ENCODE data around the gene LYZL4. TPM values are rescaled to one million over a fixed set of nuclear protein-coding genes. Genes with fewer than 3 reads are reported as not detected.

Gene LYZL4
- total and polyA plus RNA-seq, 2 of the 13 experiments (the other 11 are each of a cell fraction or from before 2014, with no cell fraction given): not detected

DNA sequence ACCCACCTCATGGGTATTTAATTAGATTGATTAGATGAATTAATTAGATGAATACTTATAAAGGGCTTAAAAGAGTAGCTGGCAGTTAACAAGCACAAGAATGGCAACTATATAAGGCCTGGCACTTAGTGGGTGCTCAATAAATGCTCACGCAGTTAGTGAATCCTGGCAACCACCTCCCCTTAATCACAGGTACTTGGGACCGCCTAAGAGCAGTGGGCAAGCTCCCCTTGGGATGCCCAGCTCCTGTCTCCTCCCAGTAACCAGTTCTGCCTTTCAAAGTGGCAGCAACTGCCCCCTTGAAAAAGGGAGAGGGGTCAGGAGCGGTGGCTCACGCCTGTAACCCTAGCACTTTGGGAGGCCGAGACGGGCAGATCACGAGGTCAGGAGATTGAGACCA is 4.6 kb downstream of the LYZL4 start:
- Histone ChIP-seq H3K9ac (ENCODE audit: insufficient read depth, low read depth, low read length) (no peak overlapping the region), H3K4me2 (ENCODE audit: low read depth, low read length) (no peak overlapping the region), H3K36me3 (replicated peaks in 1 of 2; ENCODE audit: control insufficient read depth in 1 of 2, insufficient read depth in 2 of 2, low read length in 2 of 2) (no peaks in the 10 kb centered on the region), H4K20me1 (ENCODE audit: insufficient read depth, low read length) (no peaks in the 10 kb centered on the region), H3K27ac (ENCODE audit: extremely low read length, insufficient read depth, low read length) (no peak overlapping the region), H3K4me3 (replicated peaks in 1 of 3; ENCODE audit: insufficient read depth in 1 of 3, low read depth in 2 of 3, low read length in 3 of 3) (no peak overlapping the region), H3K27me3 (ENCODE audit: control insufficient read depth in 1 of 2, insufficient read depth in 2 of 2, low read length in 2 of 2) (peaks cover 3 to 7% of the 10 kb centered on the region in 2 experiments; a peak in 3 of 5 replicates), H3K4me1 (ENCODE audit: insufficient read depth, low read length) (no peaks in the 10 kb centered on the region), H3K9me3 (ENCODE audit: low read length) (peaks cover 4% of the 10 kb centered on the region; the same call in 1 of the 2 replicates), H3K79me2 (ENCODE audit: insufficient read depth, low read length) (no peaks in the 10 kb centered on the region), H2AFZ (ENCODE audit: low read length) (no peak overlapping the region)
- BruUV-seq (replicated peaks): no TSS peak
- POLR2A ChIA-PET: no interaction called here
- DNase-seq (ENCODE audit: low spot score) (no peak), ATAC-seq (no peak), FAIRE-seq (no peak)
- CTCF ChIA-PET (ENCODE audit: low intra/inter-chr PET ratio, low total read pairs): no interaction called here
- in situ Hi-C loops (cut with HindIII; ENCODE audit: extremely low pct_ligation_motif_present, low pct_unique_long_range_greater_than_20kb) (no loop called here), intact Hi-C loops (cut with micrococcal nuclease; ENCODE audit: unreplicated experiment) (no loop called here)
- no peak for TF ChIP-seq RORA (CRISPR knock-in tag; IDR thresholded peaks at IDR 0.05)
- TF ChIP-seq ZFP37 (CRISPR knock-in tag; IDR thresholded peaks at IDR 0.05; ENCODE audit: borderline replicate concordance): no peak
- TF ChIP-seq, protein P1, sequence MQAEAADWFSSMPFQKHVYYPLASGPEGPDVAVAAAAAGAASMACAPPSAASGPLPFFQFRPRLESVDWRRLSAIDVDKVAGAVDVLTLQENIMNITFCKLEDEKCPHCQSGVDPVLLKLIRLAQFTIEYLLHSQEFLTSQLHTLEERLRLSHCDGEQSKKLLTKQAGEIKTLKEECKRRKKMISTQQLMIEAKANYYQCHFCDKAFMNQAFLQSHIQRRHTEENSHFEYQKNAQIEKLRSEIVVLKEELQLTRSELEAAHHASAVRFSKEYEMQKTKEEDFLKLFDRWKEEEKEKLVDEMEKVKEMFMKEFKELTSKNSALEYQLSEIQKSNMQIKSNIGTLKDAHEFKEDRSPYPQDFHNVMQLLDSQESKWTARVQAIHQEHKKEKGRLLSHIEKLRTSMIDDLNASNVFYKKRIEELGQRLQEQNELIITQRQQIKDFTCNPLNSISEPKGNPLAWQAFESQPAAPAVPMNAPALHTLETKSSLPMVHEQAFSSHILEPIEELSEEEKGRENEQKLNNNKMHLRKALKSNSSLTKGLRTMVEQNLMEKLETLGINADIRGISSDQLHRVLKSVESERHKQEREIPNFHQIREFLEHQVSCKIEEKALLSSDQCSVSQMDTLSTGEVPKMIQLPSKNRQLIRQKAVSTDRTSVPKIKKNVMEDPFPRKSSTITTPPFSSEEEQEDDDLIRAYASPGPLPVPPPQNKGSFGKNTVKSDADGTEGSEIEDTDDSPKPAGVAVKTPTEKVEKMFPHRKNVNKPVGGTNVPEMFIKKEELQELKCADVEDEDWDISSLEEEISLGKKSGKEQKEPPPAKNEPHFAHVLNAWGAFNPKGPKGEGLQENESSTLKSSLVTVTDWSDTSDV (CRISPR knock-in tag; IDR thresholded peaks at IDR 0.05): no peak
- TF ChIP-seq KDM6A (CRISPR knock-in tag; IDR thresholded peaks at IDR 0.05; ENCODE audit: low read depth): no peak
- no peak for TF ChIP-seq RAD21 (CRISPR knock-in tag; IDR thresholded peaks at IDR 0.05)
- no peak for TF ChIP-seq MTA1 (CRISPR knock-in tag; IDR thresholded peaks at IDR 0.05; ENCODE audit: borderline replicate concordance)
- TF ChIP-seq ZNF251 (CRISPR knock-in tag; IDR thresholded peaks at IDR 0.05): no peak
- no peak for TF ChIP-seq ZNF350 (CRISPR knock-in tag; IDR thresholded peaks at IDR 0.05; ENCODE audit: borderline replicate concordance, low read depth)
- TF ChIP-seq ZBTB8A (CRISPR knock-in tag; IDR thresholded peaks at IDR 0.05; ENCODE audit: borderline replicate concordance, low read depth): no peak
- no peak for TF ChIP-seq MAFK (conservative IDR thresholded peaks at IDR 0.05 in 1 of 2, IDR thresholded peaks at IDR 0.05 in 1 of 2; ENCODE audit: low read length in 2 of 2)
- no peak for TF ChIP-seq ZBTB21 (CRISPR knock-in tag; IDR thresholded peaks at IDR 0.05)
- TF ChIP-seq MED1 (CRISPR knock-in tag; IDR thresholded peaks at IDR 0.05): no peak
- WGBS (ENCODE audit: low lambda C conversion rate): 50% methylated on average over 7 of the region's 7 CpGs

All from HepG2 (cell line).